VCaP (cell line): ENCODE measurements around the gene RSBN1.

Experiments used
- H3K27ac ChIP-seq: fragments of 450-650 bp; 2 replicates; pipeline ENCODE4 v1.5.1; 2017
- TF ChIP-seq, protein P1 (sequence below): fragments of 450-650 bp; conservative IDR thresholded peaks from 2 replicates; pipeline ENCODE4 v1.5.1; 2017; ENCODE audit warnings: mild to moderate bottlenecking, moderate library complexity

The RSBN1 gene

DNA sequence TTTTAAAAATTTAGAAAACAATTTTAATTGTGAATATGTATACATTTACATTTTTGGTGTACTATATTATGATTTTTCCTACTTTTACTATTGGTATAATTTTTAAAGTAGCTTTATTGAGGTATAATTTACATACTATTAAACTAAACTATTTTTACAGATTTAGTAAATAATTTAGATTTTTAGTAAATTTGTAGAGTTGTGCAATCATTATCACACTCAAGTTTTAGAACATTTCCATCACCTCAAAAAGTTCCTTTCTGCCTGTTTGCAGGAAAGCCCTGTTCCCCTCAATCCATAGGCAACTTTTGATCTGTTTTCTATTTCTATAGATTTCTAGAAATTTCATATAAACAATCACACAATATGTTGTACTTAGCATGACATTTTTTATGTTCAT, 61.2 kb downstream of the RSBN1 start:
- H3K27ac ChIP-seq: no peak overlapping the region
- TF ChIP-seq, protein P1, sequence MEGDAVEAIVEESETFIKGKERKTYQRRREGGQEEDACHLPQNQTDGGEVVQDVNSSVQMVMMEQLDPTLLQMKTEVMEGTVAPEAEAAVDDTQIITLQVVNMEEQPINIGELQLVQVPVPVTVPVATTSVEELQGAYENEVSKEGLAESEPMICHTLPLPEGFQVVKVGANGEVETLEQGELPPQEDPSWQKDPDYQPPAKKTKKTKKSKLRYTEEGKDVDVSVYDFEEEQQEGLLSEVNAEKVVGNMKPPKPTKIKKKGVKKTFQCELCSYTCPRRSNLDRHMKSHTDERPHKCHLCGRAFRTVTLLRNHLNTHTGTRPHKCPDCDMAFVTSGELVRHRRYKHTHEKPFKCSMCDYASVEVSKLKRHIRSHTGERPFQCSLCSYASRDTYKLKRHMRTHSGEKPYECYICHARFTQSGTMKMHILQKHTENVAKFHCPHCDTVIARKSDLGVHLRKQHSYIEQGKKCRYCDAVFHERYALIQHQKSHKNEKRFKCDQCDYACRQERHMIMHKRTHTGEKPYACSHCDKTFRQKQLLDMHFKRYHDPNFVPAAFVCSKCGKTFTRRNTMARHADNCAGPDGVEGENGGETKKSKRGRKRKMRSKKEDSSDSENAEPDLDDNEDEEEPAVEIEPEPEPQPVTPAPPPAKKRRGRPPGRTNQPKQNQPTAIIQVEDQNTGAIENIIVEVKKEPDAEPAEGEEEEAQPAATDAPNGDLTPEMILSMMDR: no peak

DNA sequence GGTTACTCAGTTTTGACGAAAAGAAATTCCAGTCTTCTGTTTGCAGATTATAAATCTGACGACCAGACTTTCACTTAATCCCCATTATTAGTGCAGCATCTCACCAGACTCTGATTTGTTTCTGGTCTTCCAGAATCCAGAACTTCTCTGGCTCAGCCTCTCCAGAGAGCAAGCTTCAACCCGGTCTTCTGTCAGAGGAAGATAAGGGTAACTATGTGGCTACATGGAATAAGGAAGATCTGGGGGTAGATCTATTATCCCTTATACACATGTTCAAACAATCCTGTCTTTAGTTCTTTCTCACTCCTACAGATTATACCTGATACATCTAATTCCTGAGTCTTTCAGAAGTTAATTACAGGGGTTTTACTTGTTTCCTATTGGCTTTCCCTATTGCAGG, 62.9 kb downstream of the RSBN1 start:
- H3K27ac ChIP-seq: no peak overlapping the region
- TF ChIP-seq, protein P1: no peak

DNA sequence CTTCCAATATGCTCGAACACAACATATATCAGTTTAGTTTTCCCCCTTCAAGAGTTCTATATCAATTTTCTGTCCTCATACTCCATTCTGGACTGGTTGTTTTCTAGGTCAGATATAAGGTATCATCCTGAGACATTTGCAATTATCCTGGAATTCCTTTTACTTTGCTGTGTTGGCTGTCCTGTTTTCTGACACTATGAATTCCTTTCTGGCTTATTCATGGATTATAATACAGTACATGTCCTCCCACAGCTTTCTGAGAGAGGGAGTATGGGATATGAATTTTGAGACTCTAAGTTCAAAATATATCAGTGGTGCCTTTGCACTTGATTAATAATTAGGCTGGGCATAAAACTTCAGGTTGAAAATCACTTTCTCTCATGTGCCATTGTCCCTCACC, 64.9 kb downstream of the RSBN1 start:
- TF ChIP-seq, protein P1: no peak
- no peak overlapping the region for H3K27ac ChIP-seq

DNA sequence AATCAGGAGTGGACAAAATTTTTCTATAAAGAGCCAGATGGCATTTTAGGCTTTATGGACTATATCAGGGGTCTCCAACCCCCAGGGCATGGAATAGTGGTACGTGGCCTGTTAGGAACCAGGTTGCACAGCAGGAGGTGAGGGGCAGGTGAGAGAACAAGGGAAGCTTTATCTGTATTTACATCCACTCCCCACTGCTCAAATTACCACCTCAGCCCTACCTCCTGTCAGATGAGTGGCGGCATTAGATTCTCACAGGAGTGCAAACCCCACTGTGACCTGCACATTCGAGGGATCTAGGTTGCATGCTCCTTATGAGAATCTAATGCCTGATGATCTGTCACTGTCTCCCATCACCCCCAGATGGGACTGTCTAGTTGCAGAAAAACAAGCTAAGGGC, 66.9 kb downstream of the RSBN1 start:
- TF ChIP-seq, protein P1: no peak
- H3K27ac ChIP-seq: no peak overlapping the region

DNA sequence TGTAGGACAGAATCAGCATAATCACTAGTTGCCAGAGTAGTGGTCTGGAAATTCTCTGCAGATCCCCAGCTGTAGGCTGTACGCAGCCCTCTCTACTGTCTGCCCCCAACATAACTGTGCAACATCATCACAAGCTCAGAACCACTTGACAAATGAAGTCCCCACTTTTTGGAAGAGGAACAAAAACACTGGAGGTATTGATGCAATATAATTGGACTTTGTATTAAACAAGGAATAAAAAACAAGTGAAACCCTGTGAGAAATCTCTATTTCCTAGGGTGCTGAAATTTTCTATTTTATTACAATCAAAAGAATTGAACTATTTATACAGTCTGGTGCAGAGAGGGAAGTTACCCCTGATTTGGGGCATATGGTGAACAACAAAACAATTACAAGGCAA, 68.2 kb downstream of the RSBN1 start:
- TF ChIP-seq, protein P1: no peak
- H3K27ac ChIP-seq: no peak overlapping the region

DNA sequence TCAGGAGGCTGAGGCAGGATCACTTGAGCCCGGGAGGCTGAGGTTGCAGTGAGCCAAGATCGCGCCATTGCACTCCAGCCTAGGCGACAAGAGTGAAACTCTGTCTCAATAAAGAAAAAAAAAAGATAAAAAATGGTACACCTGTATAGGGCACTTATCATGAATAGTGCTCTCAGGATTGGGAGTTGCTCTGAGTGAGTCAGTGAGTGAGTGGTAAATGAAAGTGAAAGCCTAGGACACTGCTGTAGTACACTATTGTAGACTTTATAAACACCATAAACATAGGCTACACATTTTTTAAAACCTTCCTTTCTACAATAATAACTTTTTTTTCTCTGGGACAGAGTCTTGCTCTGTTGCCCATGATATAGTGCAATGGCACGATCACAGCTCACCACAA, 69.8 kb downstream of the RSBN1 start:
- no peak overlapping the region for H3K27ac ChIP-seq
- TF ChIP-seq, protein P1: no peak

DNA sequence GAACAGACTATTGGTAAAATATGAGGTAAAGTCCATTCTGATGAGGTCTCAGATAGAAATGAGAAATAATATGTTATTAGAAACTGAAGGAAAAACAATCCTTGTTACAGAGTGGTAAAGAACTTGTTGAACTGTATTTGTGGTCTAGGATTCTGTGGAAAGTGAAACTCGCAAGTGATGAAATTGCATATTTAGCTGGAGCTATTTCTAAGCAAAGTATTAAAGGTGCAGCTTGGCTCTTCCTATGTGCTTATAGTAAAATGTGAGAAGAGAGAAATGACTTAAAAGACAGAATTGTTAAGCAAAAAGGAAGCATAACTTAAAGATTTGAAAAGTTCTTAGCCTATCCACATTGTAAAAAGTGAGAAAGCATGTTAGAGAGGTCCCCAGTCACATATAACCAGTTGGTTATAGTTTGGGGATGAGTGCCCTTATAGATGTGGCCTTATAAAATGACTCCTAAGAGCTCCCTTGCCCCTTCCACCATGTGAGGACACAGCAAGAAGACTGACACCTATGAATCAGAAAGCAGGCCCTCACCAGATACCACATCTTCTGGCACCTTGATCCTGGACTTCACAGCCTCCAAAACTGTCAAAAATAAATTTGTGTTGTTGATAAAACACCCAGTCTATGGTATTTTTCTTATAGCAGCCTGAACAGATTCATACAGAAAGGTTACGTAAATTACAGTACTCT, 77.8 kb downstream of the RSBN1 start:
- TF ChIP-seq, protein P1: no peak
- H3K27ac ChIP-seq: no peak overlapping the region
